ENCODE measurements around the gene ZNF557.
"Not testable (repeated sequence)": the region's sequence is repeated elsewhere in the genome, so short reads cannot be mapped to it uniquely, and the experiment has no call there.

DNA sequence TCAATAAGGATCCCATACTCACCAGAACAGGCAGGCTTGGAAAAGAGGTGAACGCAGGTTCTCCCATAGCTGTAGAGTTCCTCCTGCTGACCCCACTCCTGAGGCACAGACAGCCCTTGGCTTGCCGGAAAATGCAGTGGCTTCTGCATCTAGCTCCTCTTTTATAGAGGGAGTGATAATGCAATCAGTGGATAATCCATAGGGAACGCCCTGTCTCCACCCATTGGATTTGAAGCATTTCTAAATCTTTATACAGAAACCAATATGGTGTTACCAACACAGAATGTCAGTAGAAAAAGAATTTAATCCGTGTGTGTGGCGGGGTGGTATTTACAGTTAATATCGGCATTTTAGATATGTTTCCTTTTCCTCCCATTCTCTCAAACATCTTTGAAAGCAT is 48.2 kb upstream of the ZNF557 start, which contains the start of gene MBD3L2B:
- not testable (repeated sequence) for TF ChIP-seq POLR2AphosphoS5 (IDR thresholded peaks at IDR 0.05; ENCODE audit: low read length); BACH1 (IDR thresholded peaks at IDR 0.05; ENCODE audit: borderline replicate concordance); MEF2A (IDR thresholded peaks at IDR 0.05; ENCODE audit: insufficient read depth, low read depth, low read length); REST (IDR thresholded peaks at IDR 0.05; ENCODE audit: low read depth, low read length); BRCA1 (IDR thresholded peaks at IDR 0.05; ENCODE audit: low read depth, low read length); EP300 (IDR thresholded peaks at IDR 0.05; ENCODE audit: borderline replicate concordance in 1 of 2, control insufficient read depth in 1 of 2, low read depth in 2 of 2, low read length in 2 of 2); JUNB (IDR thresholded peaks at IDR 0.05)
- TF ChIP-seq, protein P1, sequence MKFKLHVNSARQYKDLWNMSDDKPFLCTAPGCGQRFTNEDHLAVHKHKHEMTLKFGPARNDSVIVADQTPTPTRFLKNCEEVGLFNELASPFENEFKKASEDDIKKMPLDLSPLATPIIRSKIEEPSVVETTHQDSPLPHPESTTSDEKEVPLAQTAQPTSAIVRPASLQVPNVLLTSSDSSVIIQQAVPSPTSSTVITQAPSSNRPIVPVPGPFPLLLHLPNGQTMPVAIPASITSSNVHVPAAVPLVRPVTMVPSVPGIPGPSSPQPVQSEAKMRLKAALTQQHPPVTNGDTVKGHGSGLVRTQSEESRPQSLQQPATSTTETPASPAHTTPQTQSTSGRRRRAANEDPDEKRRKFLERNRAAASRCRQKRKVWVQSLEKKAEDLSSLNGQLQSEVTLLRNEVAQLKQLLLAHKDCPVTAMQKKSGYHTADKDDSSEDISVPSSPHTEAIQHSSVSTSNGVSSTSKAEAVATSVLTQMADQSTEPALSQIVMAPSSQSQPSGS (IDR thresholded peaks at IDR 0.05; ENCODE audit: low read length), result not testable (repeated sequence)
